MM.1S (cell line): Measurements from ENCODE around the gene URB1.

Experiments used
- DNase-seq: peaks from one replicate; pipeline ENCODE4 v3.0.0-alpha.2; 2015
- H2AFZ ChIP-seq: fragments of 300-600 bp; sonication (generic); 2 replicates; pipeline ENCODE4 v1.6.0; 2016; ENCODE audit warnings: antibody characterized with exemption, low read length
- H3F3A ChIP-seq: fragments of 300-600 bp; sonication (generic); 2 replicates; pipeline ENCODE4 v1.6.1; 2016; ENCODE audit warnings: mild to moderate bottlenecking, antibody characterized with exemption, low read length, moderate library complexity, mixed read lengths; ENCODE audit not compliant: insufficient read depth
- H3K27ac ChIP-seq: fragments of 300-600 bp; sonication (generic); 2 replicates; pipeline ENCODE4 v1.5.1; 2016; ENCODE audit warnings: mild to moderate bottlenecking, low read length
- H3K27me3 ChIP-seq: fragments of 300-600 bp; sonication (generic); replicated peaks from 2 replicates; pipeline ENCODE4 v1.6.0; 2016; ENCODE audit warnings: low read length; ENCODE audit not compliant: insufficient read depth
- H3K36me3 ChIP-seq: fragments of 300-600 bp; sonication (generic); replicated peaks from 2 replicates; pipeline ENCODE4 v1.6.1; 2016; ENCODE audit warnings: mild to moderate bottlenecking, low read length, mixed read lengths; ENCODE audit not compliant: insufficient read depth
- H3K4me1 ChIP-seq: fragments of 300-600 bp; sonication (generic); 2 replicates; pipeline ENCODE4 v1.6.1; 2016; ENCODE audit warnings: low read length, mixed read lengths
- H3K4me2 ChIP-seq: fragments of 300-600 bp; sonication (generic); 2 replicates; pipeline ENCODE4 v1.6.0; 2016; ENCODE audit warnings: low read depth, low read length
- H3K4me3 ChIP-seq: fragments of 300-600 bp; sonication (generic); 2 replicates; pipeline ENCODE4 v1.5.1; 2016; ENCODE audit warnings: low read length, mixed read lengths
- H3K79me2 ChIP-seq: fragments of 300-600 bp; sonication (generic); 2 replicates; pipeline ENCODE4 v1.6.1; 2016; ENCODE audit warnings: mixed run types, low read length, mixed read lengths
- H3K9ac ChIP-seq: fragments of 300-600 bp; sonication (generic); 2 replicates; pipeline ENCODE4 v1.6.1; 2016; ENCODE audit warnings: low read length, mixed read lengths
- H3K9me2 ChIP-seq: fragments of 300-600 bp; sonication (generic); replicated peaks from 2 replicates; pipeline ENCODE4 v1.6.1; 2016; ENCODE audit warnings: mild to moderate bottlenecking, low read length, mixed read lengths; ENCODE audit not compliant: insufficient read depth
- H3K9me3 ChIP-seq: fragments of 300-600 bp; sonication (generic); replicated peaks from 2 replicates; pipeline ENCODE4 v1.6.1; 2016; ENCODE audit warnings: mild to moderate bottlenecking, low read length, mixed read lengths; ENCODE audit not compliant: insufficient read depth
- H4K20me1 ChIP-seq: fragments of 300-600 bp; sonication (generic); 2 replicates; pipeline ENCODE4 v1.6.1; 2016; ENCODE audit warnings: mild to moderate bottlenecking, low read length, moderate library complexity, mixed read lengths; ENCODE audit not compliant: insufficient read depth
- EZH2 ChIP-seq: fragments of 300-600 bp; sonication (generic); optimal IDR thresholded peaks from 2 replicates; pipeline ENCODE3; 2017; ENCODE audit warnings: low read depth, mild to moderate bottlenecking, antibody characterized with exemption, low read length, mixed read lengths
- EZH2phosphoT487 ChIP-seq: fragments of 300-600 bp; sonication (generic); IDR thresholded peaks from 2 replicates; pipeline ENCODE4 v1.6.1; 2018; ENCODE audit warnings: antibody characterized with exemption, low read length
- TF ChIP-seq, protein P1 (sequence below): fragments of 300-600 bp; sonication (generic); IDR thresholded peaks from 2 replicates; pipeline ENCODE4 v1.5.1; 2016; ENCODE audit warnings: antibody characterized with exemption, low read length, mixed read lengths

URB1 gene

GRCh38 chr21:32356874-32357395 lies 35.9 kb downstream of the URB1 start:
- TF ChIP-seq EZH2phosphoT487 = no peak
- TF ChIP-seq, protein P1, sequence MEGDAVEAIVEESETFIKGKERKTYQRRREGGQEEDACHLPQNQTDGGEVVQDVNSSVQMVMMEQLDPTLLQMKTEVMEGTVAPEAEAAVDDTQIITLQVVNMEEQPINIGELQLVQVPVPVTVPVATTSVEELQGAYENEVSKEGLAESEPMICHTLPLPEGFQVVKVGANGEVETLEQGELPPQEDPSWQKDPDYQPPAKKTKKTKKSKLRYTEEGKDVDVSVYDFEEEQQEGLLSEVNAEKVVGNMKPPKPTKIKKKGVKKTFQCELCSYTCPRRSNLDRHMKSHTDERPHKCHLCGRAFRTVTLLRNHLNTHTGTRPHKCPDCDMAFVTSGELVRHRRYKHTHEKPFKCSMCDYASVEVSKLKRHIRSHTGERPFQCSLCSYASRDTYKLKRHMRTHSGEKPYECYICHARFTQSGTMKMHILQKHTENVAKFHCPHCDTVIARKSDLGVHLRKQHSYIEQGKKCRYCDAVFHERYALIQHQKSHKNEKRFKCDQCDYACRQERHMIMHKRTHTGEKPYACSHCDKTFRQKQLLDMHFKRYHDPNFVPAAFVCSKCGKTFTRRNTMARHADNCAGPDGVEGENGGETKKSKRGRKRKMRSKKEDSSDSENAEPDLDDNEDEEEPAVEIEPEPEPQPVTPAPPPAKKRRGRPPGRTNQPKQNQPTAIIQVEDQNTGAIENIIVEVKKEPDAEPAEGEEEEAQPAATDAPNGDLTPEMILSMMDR = no peak
- peaks cover 7% of the 10 kb centered on the region; the same call in 1 of the 2 replicates for H3K4me1 ChIP-seq
- H3K9ac ChIP-seq = no peak overlapping the region
- no peak overlapping the region for H3K27ac ChIP-seq
- no peak overlapping the region for H3K4me2 ChIP-seq
- H3K4me3 ChIP-seq = no peak overlapping the region
- no peaks in the 10 kb centered on the region for H3K79me2 ChIP-seq
- no peaks in the 10 kb centered on the region for H3K9me2 ChIP-seq
- H3F3A ChIP-seq = no peaks in the 10 kb centered on the region
- no peaks in the 10 kb centered on the region for H3K9me3 ChIP-seq
- DNase-seq = no peak
- no peak overlapping the region for H2AFZ ChIP-seq
- no peaks in the 10 kb centered on the region for H4K20me1 ChIP-seq
- peaks cover 51% of the 10 kb centered on the region for H3K36me3 ChIP-seq
- no peaks in the 10 kb centered on the region for H3K27me3 ChIP-seq

GRCh38 chr21:32353002-32353711 lies 39.7 kb downstream of the URB1 start:
- no peaks in the 10 kb centered on the region for H4K20me1 ChIP-seq
- no peak overlapping the region for H3K9ac ChIP-seq
- no peak for TF ChIP-seq EZH2phosphoT487
- TF ChIP-seq, protein P1 = no peak
- no peak for TF ChIP-seq EZH2
- H3K27me3 ChIP-seq = no peaks in the 10 kb centered on the region
- H3K27ac ChIP-seq = no peak overlapping the region
- DNase-seq = no peak
- peaks cover 44% of the 10 kb centered on the region for H3K36me3 ChIP-seq
- no peaks in the 10 kb centered on the region for H3K9me3 ChIP-seq
- H3F3A ChIP-seq = no peaks in the 10 kb centered on the region
- H3K9me2 ChIP-seq = no peaks in the 10 kb centered on the region
- H3K4me1 ChIP-seq = 0 out of 2 replicates have a peak, but pooled peaks cover 4% of the 10 kb centered on the region
- no peaks in the 10 kb centered on the region for H3K79me2 ChIP-seq
- H3K4me2 ChIP-seq = no peak overlapping the region
- no peak overlapping the region for H3K4me3 ChIP-seq
- no peak overlapping the region for H2AFZ ChIP-seq

DNA sequence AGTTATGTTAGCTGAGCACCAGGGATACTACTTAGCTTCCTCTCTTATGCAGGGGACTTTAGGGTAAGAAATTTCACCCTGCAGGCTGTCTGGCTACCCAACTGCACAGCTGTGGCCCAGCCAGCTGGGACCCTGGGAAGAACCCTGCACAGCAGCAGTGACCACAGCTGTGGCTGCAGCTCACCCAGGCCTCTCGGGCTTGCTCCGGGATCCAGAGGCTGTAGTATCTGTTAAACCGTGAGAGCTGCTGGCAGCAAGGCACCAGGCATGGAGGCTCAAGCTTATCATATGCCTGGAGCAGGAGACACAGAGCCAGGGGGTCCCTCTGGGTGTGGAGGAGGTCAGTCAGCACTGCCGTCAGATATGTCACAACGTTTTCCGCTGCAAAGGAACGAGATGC lies 40.3 kb downstream of the URB1 start:
- peaks cover 48% of the 10 kb centered on the region for H3K36me3 ChIP-seq
- H4K20me1 ChIP-seq = no peaks in the 10 kb centered on the region
- no peaks in the 10 kb centered on the region for H3K79me2 ChIP-seq

More for the DNA sequence above, 40.3 kb downstream of the URB1 start:
- no peak for DNase-seq
- Histone ChIP-seq H3K9me2 (no peaks in the 10 kb centered on the region), H3K4me3 (no peak overlapping the region), H3K9ac (no peak overlapping the region), H3K9me3 (no peaks in the 10 kb centered on the region), H2AFZ (no peak overlapping the region), H3K27me3 (no peaks in the 10 kb centered on the region), H3F3A (no peaks in the 10 kb centered on the region), H3K27ac (no peak overlapping the region), H3K4me2 (no peak overlapping the region), H3K4me1 (0 out of 2 replicates have a peak, but pooled peaks cover 4% of the 10 kb centered on the region)
- no peak for TF ChIP-seq EZH2phosphoT487
- TF ChIP-seq, protein P1 = no peak
- no peak for TF ChIP-seq EZH2
